Ramos (cell line): ENCODE data around the gene MCF2L2.

Source experiments
- in situ Hi-C: fragments of 300-500 bp; cut with MboI; formaldehyde crosslinking; loops from one replicate; pipeline ENCODE4 v1.14.3; 2022; ENCODE audit warnings: low sequenced_read_pairs; ENCODE audit not compliant: unreplicated experiment

Gene MCF2L2, protein sequence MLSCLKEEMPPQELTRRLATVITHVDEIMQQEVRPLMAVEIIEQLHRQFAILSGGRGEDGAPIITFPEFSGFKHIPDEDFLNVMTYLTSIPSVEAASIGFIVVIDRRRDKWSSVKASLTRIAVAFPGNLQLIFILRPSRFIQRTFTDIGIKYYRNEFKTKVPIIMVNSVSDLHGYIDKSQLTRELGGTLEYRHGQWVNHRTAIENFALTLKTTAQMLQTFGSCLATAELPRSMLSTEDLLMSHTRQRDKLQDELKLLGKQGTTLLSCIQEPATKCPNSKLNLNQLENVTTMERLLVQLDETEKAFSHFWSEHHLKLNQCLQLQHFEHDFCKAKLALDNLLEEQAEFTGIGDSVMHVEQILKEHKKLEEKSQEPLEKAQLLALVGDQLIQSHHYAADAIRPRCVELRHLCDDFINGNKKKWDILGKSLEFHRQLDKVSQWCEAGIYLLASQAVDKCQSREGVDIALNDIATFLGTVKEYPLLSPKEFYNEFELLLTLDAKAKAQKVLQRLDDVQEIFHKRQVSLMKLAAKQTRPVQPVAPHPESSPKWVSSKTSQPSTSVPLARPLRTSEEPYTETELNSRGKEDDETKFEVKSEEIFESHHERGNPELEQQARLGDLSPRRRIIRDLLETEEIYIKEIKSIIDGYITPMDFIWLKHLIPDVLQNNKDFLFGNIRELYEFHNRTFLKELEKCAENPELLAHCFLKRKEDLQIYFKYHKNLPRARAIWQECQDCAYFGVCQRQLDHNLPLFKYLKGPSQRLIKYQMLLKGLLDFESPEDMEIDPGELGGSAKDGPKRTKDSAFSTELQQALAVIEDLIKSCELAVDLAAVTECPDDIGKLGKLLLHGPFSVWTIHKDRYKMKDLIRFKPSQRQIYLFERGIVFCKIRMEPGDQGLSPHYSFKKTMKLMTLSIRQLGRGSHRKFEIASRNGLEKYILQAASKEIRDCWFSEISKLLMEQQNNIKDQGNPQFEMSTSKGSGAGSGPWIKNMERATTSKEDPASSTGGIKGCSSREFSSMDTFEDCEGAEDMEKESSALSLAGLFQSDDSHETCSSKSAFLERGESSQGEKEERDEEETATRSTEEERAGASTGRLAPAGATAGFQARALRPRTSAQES

DNA sequence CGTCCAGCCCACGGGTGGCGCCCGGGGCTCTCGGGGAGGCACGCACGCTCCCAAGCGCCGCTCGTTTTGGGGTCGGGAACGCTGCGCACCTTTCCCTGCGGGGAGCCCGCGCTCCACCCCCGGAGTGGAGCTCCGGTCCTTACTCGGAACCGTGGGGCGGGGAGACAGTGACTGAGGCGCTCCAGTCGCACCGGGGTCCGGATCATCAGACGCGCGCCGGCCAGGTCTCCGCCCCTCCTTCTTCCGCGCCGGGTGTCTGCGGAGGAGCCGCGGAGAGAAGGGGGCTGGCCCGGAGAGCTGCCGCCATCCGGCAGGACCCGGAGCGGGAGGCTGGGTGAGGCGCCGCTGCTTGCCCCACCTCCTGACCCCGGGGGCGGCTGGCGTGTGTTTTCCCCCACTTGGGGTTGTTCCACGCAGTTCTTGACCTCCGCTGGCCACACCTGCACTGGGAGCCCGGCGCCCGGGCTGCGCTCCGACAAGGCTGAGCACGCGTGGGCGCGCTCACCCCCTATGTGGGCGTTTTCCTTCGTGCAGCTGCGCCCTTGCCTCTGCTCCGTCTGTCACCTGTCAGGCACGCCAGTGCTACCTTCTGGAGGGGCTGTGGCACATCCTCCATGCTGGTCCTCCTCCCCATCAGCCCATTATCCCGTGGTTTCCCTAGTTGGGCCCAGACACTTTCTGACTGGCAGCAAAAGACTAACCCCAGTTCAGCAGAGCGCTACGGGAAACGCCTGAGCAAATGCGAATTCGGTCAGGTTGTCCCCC, at the start of gene MCF2L2:
TSS of gene MCF2L2 (minus strand) at position 173 of the 765 bp plus-strand sequence. CDS start 642 bp downstream, outside the sequence.
- in situ Hi-C loops = loop anchor here (25.0 kb wide), 1 partner anchor 859 kb away; the partner anchor contains the start of genes ECE2 and PSMD2

DNA sequence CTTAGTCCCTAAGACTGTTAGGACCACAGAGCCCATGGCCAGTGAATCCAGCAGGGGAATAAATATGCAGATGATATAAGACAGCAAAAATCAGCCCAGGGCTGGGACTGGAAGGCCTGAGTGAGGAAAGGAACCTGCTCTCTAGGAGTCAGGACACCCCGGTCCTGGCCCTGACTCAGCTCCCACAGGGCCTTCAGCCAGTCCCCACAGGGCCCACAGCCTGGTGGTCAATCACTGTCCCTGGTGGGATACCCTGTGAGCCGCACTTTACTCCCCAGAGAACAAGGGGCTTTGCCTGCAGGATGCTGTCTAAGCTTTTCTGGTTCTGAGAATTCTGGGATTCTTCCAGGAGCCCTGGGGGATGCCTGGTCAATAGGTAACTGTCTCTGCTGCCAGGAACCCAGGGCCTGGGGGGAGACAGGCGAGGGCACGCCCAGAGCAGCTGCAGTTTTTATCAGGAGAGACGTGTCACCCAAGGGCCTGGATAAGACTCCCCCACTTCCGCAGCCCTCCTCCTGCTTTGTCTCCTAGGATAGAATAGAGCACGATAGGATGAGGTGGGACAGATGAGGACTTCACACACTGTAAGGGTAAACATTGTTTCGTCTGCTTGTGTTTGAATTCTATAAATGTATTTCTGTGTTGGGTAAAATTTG, 49.5 kb upstream of the MCF2L2 start:
- in situ Hi-C loops = loop anchor here (10.0 kb wide), 1 partner anchor 77 kb away; the partner anchor contains the start of gene KLHL6

DNA sequence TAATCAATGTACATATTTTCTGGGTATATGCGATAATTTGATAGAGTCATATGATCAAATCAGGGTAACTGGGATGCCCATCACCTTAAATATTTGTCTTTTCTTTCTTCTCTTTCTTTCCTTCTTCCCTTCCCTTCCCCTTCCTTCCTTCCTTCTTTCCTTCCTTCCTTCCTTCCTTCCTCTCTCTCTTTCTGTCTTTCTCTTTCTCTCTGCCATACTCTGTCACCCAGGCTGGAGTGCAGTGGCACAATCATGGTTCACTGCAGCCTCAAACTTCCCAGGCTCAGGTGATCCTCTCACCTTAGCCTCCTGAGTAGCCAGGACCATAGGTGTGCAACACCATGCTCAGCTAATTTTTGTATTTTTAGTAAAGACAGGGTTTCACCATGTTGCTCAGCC, 47.3 kb upstream of the MCF2L2 start:
- in situ Hi-C loops = loop anchor here (10.0 kb wide), 1 partner anchor 79 kb away; the partner anchor contains the start of gene KLHL6

DNA sequence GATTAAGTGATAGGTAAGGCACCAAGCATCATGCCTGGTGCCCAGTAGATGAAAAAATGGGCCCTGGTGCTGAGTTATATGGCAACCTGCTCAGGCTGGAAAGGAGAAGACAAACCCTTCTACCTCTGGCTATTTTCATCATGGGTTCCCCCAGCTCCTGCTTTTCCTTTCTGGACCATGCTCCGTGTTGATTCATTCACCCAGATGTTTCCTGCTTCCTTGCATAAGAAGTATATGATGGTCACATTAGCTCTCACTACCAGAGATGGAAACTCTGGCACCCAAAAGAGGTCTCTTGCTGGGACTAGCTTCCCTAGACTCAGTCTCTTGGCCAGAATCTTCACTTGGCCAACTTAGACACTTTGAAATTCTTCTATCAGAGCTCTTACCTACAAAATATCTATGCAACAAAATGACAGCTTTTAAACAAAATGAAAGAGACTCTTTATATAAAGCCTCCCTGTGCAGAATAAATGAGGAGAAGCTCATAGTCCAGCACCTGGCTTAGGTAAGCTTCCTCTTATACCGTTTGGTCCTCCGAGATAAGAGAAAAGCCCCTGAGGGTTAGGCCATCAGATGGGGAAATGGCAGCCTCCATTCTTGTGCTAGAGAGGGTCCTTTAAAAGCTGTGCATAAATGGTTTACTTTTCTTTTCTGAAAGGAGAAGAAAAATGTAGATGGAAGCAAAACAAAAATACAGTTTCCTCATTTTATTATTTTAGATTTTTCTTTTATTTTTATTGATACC, 46.8 kb upstream of the MCF2L2 start:
- in situ Hi-C loops = loop anchor here (10.0 kb wide), 1 partner anchor 80 kb away; the partner anchor contains the start of gene KLHL6

DNA sequence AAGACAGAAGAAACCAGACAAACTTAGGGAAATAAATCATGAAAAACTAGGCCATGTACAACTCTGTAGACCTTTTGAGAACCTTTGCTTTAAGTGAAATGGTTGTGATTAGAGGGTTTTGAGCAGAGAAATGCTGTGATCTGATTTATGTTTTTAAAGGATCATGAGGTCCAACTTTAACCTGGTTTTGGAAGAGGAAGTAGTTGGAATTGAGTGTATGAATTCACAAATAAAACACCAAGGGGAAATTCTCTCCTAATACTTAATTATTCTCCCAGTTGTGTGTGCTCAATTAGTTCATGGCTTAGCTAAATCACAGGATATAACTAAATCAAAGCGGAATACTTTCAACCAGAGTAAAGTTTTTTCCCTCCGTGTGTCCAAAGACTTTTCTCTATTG, 45.5 kb upstream of the MCF2L2 start:
- in situ Hi-C loops = loop anchor here (5.0 to 25.0 kb wide), 3 partner anchors 81 to 413 kb away; partner anchors contain the start of genes KLHL6 and PARL

DNA sequence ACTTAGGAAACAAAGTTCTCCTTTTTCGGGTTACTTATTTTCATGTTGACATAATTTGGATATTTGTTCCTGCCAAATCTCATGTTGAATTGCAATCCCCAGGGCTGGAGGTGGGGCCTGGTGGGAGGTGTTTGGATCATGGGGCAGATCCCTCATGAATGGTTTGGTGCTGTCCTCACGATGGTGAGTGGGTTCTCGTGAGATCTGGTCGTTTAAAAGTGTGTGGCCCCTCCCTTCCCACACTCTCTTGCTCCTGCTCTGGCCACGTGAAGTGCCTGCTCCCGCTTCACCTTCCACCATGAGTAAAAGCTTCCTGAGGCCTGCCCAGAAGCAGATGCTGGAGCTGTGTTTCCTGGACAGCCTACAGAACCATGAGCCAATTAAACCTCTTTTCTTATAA, 43.7 kb upstream of the MCF2L2 start:
- in situ Hi-C loops = loop anchor here (5.0 to 25.0 kb wide), 3 partner anchors 83 to 415 kb away; partner anchors contain the start of genes KLHL6 and PARL

DNA sequence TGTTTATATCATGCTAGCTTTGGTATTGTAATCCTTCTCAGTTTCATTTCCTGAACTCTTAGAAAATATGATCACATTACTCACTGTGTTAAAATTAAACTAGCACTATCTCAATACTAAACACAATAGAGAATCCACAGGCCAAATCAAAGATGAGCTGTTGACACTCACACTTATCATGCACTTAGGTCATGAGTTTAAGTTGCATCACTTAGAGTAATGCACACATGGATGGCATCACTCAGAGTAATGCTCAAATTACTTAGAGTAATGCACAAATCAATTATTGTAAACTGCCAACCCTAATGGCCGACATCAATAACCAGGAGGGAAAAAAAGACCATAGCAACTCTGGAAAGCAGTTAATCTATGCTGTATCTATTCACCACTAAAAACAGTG, 40.0 kb upstream of the MCF2L2 start:
- in situ Hi-C loops = loop anchor here (25.0 kb wide), 1 partner anchor 419 kb away; the partner anchor contains the start of gene PARL

DNA sequence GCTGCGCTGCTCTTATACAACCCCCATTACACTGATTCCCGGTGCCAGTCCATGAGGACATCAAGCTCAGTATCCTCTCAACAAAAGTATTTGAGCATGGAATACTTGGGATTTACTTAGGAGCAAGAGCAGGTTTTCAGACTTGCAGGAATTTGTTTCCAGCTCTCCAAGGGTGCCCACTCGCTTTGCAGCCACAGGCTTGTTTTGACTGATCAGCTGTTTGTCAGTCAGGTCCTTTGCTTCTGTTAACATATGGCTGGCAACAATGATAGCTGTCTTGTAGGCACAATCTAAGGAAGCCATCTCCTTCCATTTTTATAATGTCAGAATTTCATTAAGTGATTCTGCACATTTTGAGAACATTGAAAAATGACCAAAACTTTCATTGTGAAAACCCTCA, 38.2 kb upstream of the MCF2L2 start:
- in situ Hi-C loops = loop anchor here (25.0 kb wide), 1 partner anchor 421 kb away; the partner anchor contains the start of gene PARL

DNA sequence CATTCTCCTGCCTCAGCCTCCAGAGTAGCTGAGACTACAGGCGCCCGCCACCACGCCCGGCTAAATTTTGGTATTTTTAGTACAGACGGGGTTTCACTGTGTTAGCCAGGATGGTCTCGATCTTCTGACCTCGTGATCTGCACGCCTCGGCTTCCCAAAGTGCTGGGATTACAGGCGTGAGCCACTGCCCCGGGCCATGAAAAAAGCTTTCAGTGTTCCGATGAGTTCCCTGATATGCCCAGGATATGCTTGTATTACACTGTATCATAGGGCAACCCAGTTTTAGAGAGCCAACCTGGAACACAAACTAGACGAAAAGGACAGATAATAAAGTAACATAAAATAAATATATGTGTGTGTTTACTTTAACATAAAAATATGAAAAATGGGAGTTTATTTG, 37.3 kb upstream of the MCF2L2 start:
- in situ Hi-C loops = loop anchor here (25.0 kb wide), 1 partner anchor 422 kb away; the partner anchor contains the start of gene PARL

DNA sequence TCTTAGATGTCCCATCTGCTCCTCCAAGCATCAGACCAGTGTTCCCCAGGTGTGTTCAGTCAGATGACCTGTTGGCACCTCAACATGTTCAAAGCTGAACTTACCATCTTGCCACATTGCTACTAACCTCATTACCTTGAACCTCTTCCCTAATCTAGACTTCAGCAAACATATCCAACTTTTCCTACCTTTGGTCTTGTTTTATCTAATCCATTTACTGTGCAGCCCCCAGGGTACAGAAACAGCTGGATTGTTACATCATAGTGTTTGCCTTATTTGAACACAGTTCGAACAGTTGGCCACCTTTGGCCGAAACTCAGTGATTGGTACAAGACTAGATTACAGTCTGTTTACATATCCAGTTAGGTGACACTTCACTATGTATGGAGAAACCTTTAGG, 36.1 kb upstream of the MCF2L2 start:
- in situ Hi-C loops = loop anchor here (25.0 kb wide), 1 partner anchor 423 kb away; the partner anchor contains the start of gene PARL

DNA sequence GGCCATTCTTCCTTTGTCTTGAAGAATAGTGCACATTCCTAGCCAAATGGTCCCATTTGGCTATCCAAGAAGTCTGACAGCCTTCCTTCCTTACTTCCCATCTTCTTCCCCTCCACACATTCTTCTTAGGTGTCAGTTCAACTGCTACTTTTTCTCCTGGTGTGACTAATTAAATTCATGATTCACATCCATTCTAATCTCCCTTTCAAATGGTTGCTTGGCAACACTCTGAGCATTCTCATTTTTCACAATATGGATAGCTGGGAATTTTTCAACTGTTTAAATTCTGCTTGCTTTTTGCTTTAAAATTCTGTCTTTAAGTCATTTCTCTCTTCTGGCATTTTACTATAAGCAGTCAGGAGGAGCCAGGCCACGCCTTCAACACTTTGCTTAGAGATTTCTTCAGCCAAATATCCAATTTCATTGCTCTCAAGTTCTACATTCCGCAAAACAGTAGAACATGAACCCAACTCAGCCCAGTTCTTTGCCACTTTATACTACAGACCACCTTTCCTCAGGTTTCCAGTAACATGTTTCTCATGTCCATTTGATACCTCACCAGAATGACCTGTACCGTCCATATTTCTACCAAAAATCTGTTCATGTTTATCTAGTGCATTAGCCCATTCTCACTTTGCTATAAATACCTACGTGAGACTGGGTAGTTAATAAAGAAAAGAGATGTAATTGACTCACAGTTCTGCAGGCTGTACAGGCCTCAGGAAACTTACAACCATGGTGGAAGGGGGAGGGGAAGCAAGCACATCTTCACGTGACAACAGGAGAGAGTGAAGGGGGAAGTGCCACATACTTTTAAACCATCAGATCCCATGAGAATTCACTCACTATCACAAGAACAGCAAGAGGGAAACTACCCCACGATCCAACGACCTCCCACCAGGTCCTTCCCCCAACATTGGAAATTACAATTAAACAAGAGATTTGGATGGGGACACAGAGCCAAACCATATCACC, 31.9 kb upstream of the MCF2L2 start:
- in situ Hi-C loops = loop anchor here (25.0 kb wide), 1 partner anchor 427 kb away; the partner anchor contains the start of gene PARL

DNA sequence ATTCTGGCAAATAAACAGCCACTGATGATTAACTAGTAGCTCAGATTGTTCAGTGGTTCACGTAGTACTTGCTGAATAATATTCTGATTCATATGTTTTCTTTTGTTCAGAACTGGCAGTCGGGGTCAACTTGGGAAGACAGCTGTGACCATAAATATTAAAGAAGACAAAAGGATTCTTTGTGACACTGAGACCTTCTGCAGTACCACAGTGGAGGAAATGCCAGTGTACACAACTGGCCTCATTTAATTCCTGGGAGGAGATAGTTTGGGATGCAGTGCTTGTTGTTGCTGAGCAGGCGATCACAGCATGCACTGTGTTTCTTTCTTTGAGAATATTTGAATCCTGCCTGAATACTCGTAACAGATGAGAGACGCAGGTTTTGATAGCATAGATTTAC, 26.7 kb upstream of the MCF2L2 start:
- in situ Hi-C loops = loop anchor here (25.0 kb wide), 1 partner anchor 432 kb away; the partner anchor contains the start of gene PARL

DNA sequence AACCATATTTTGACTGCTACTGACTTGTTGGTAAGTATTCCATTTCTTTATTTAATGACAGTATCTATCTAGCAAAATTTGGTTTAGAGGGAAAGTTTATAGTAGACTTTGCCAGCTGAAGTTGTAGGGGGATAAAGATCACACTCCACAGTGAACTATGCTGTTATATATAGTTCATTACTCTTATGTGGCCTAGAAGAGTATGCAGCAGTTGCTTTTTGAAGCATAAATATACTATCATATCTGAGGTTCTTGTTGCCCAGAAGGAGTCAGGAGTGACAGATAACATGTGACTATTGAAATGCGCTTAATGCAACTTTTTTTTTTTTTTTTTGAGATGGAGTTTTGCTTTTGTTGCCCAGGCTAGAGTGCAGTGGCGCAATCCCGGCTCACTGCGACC, 25.6 kb upstream of the MCF2L2 start:
- in situ Hi-C loops = loop anchor here (25.0 kb wide), 1 partner anchor 433 kb away; the partner anchor contains the start of gene PARL

DNA sequence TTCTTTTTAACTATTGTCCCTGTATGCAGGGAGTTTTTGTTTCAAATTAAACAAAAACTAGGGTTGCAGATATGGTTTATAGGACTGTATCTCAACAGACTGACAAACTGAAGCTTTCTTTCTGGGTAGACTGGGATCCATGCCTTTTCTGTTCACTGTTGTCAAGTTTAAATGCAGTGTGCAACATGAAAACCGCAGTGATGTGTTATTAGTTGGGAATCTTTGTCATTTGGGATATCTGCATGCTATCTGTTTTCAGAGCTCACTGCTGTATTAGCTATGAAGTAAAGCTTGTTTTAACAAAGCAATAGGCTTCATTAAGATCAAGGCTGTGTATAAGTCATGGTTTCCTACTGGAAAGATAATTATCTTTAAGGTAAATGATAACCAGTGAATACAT, 21.4 kb upstream of the MCF2L2 start:
- in situ Hi-C loops = loop anchor here (25.0 kb wide), 2 partner anchors 438 to 838 kb away; partner anchors contain the start of genes ECE2, PARL and PSMD2

DNA sequence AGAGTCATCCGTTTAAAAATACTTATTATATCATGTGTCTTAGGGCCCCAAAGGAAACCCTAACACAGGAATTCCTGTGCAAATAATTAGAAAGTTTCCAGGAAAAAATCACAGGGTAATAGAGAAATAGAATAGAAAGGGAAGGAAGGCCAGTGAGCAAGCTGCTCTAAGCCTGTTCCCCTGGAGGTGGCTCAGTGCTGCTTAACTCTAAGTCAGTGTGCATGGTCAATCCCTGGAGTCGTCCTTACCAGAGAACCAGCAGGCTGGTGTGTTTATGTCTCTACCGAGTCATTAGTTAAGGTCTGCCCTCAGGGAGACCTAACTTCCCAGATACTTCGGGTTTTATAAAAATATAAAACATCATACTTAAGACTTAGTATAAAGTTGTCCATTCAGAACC, 21.0 kb upstream of the MCF2L2 start:
- in situ Hi-C loops = loop anchor here (25.0 kb wide), 1 partner anchor 838 kb away; the partner anchor contains the start of genes ECE2 and PSMD2

DNA sequence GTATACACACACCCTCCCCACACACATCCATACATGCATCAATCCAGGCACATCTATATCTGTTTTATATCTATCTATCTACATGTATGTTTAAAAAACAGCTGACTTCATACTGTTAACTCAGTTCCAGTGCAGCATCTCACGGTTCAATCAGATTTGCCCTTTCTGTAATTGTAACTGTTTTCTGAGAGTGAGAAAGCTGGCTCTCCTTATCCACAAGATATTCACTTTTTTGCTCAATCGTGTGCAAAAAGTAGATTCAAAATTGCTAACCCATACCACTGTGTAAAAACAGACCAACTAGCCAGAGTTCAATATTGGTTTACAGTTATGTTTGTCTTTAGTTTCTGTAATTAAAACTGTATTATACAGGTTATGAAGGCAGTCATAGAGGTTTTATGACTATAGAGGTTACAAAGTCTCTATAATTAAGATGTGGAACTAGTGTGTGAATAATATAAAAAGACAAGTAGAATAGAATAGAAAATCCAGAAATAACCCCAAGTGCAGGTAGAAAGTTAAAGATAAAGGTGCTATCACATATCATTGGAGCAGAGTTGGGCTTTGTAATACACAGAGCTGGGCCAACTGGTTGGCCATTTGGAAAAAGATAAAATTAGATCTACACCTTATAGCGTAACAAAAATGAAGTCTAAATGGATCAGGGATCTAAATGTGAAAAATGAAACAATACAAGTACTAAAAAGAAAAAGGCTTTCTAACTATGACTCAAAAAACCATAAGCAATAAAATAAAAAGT, 20.1 kb upstream of the MCF2L2 start:
- in situ Hi-C loops = loop anchor here (25.0 kb wide), 1 partner anchor 839 kb away; the partner anchor contains the start of genes ECE2 and PSMD2
